Neuronal stem cell (in vitro differentiated cells): ENCODE measurements around the gene PHYKPL.
"Not testable (repeated sequence)": the region's sequence is repeated elsewhere in the genome, so short reads cannot be mapped to it uniquely, and the experiment has no call there.

Experiments used
- DNase-seq: peaks from one replicate; pipeline ENCODE4 v3.0.0-alpha.2; 2013; ENCODE audit warnings: low spot score
- H2AFZ ChIP-seq: one replicate; pipeline ENCODE4 v1.6.1; 2013; ENCODE audit warnings: mild to moderate bottlenecking, low read length, inconsistent platforms
- H2AK5ac ChIP-seq: 2 replicates; pipeline ENCODE4 v1.6.1; 2013; ENCODE audit warnings: low read depth, mild to moderate bottlenecking, inconsistent platforms, low read length, moderate library complexity, mixed read lengths
- H2BK120ac ChIP-seq: 2 replicates; pipeline ENCODE4 v1.6.1; 2013; ENCODE audit warnings: low read depth, mild to moderate bottlenecking, inconsistent platforms, low read length, moderate library complexity, mixed read lengths
- H2BK12ac ChIP-seq: one replicate; pipeline ENCODE4 v1.6.1; 2013; ENCODE audit warnings: low read length, inconsistent platforms
- H2BK15ac ChIP-seq: 2 replicates; pipeline ENCODE4 v1.6.1; 2013; ENCODE audit warnings: mild to moderate bottlenecking, low read length, inconsistent platforms, mixed read lengths
- H2BK5ac ChIP-seq: one replicate; pipeline ENCODE4 v1.6.1; 2013; ENCODE audit warnings: inconsistent platforms, mild to moderate bottlenecking, low read length, moderate library complexity
- H3K14ac ChIP-seq: one replicate; pipeline ENCODE4 v1.6.1; 2013; ENCODE audit warnings: low read length, inconsistent platforms
- H3K18ac ChIP-seq: 2 replicates; pipeline ENCODE4 v1.6.1; 2013; ENCODE audit warnings: low read length, inconsistent platforms
- H3K23ac ChIP-seq: 2 replicates; pipeline ENCODE4 v1.6.1; 2013; ENCODE audit warnings: low read depth, mild to moderate bottlenecking, mixed read lengths, low read length, inconsistent platforms; ENCODE audit not compliant: poor library complexity
- H3K27ac ChIP-seq: replicated peaks from 3 replicates; pipeline ENCODE4 v1.5.1; 2013; ENCODE audit warnings: low read length, inconsistent platforms
- H3K27me3 ChIP-seq, 3 experiments: 2 replicates each; pipeline ENCODE4 v1.6.1; 2013; ENCODE audit warnings: low read length in 3 of 3, mild to moderate bottlenecking in 2 of 3, inconsistent platforms in 1 of 3, low read depth in 1 of 3, mixed read lengths in 1 of 3, moderate library complexity in 1 of 3; ENCODE audit not compliant: control insufficient read depth in 3 of 3, insufficient read depth in 3 of 3
- H3K36me3 ChIP-seq, 2 donors: replicated peaks in 1 of 2; 2 replicates each; pipeline ENCODE4 v1.6.1; 2013; ENCODE audit warnings: low read length in 2 of 2; ENCODE audit not compliant: control insufficient read depth in 2 of 2, insufficient read depth in 2 of 2
- H3K4ac ChIP-seq: 2 replicates; pipeline ENCODE4 v1.6.1; 2013; ENCODE audit warnings: inconsistent platforms, mild to moderate bottlenecking, low read length, moderate library complexity
- H3K4me1 ChIP-seq, 2 donors: 1 replicate in 1 of 2; 2 replicates in 1 of 2; pipeline ENCODE4 v1.6.1; 2013; ENCODE audit warnings: low read length in 2 of 2, low read depth in 1 of 2; ENCODE audit not compliant: control insufficient read depth in 2 of 2, insufficient read depth in 1 of 2
- H3K4me2 ChIP-seq: one replicate; pipeline ENCODE4 v1.6.1; 2013; ENCODE audit warnings: mild to moderate bottlenecking, low read length, inconsistent platforms; ENCODE audit not compliant: insufficient read depth, poor library complexity, severe bottlenecking
- H3K4me3 ChIP-seq, 2 donors: 2 replicates each; pipeline ENCODE4 v1.5.1; 2013; ENCODE audit warnings: low read length in 2 of 2, mild to moderate bottlenecking in 2 of 2, inconsistent platforms in 1 of 2, moderate library complexity in 1 of 2
- H3K79me1 ChIP-seq: one replicate; pipeline ENCODE4 v1.6.1; 2013; ENCODE audit warnings: low read depth, mild to moderate bottlenecking, inconsistent platforms, low read length, moderate library complexity
- H3K9ac ChIP-seq: one replicate; pipeline ENCODE4 v1.6.1; 2013; ENCODE audit warnings: mild to moderate bottlenecking, low read depth, low read length, inconsistent platforms; ENCODE audit not compliant: poor library complexity
- H3K9me3 ChIP-seq, 2 donors: replicated peaks in 1 of 2; 2 replicates each; pipeline versions ENCODE3 to v1.6.1; 2013; ENCODE audit warnings: low read length in 2 of 2, mild to moderate bottlenecking in 2 of 2, inconsistent platforms in 1 of 2, low read depth in 1 of 2, mixed read lengths in 1 of 2, moderate library complexity in 1 of 2; ENCODE audit not compliant: control insufficient read depth in 2 of 2, insufficient read depth in 1 of 2
- H4K8ac ChIP-seq: one replicate; pipeline ENCODE4 v1.6.1; 2013; ENCODE audit warnings: low read depth, mild to moderate bottlenecking, inconsistent platforms, low read length, moderate library complexity
- H4K91ac ChIP-seq: one replicate; pipeline ENCODE4 v1.6.1; 2013; ENCODE audit warnings: low read length, low read depth, mild to moderate bottlenecking, inconsistent platforms; ENCODE audit not compliant: poor library complexity
- WGBS, 2 donors: extraction: QIAGEN DNeasy Blood & Tissue Kit; methylation state at CpG; one replicate each; pipeline ENCODE4 v1.1.7; 2013; ENCODE audit warnings: missing lambda C conversion rate in 2 of 2, mixed read lengths in 1 of 2; ENCODE audit not compliant: insufficient read length in 2 of 2, insufficient replicate concordance in 1 of 2; ENCODE audit errors: extremely low coverage in 2 of 2; 5-methylcytosine and 5-hydroxymethylcytosine counted together

PHYKPL gene

GRCh38 chr5:178239626-178240301 is 7.2 kb upstream of the PHYKPL start:
- H2BK5ac ChIP-seq, DNase-seq, H3K4ac ChIP-seq, H3K4me3 ChIP-seq, H3K4me2 ChIP-seq, H3K36me3 ChIP-seq, H4K91ac ChIP-seq, H3K23ac ChIP-seq, H3K4me1 ChIP-seq, H3K79me1 ChIP-seq, H3K14ac ChIP-seq, H3K18ac ChIP-seq, H3K9ac ChIP-seq, H3K9me3 ChIP-seq, H3K27me3 ChIP-seq, H3K27ac ChIP-seq, H2BK120ac ChIP-seq: not testable (repeated sequence)
- no CpG with 5 or more reads among the region's 16 CpGs for WGBS, 2 donors
- peak overlapping the region; percentile 46 for H2BK12ac ChIP-seq
- peak overlapping the region; percentile 43 for H4K8ac ChIP-seq
- peak overlapping the region; percentile 78 for H2AFZ ChIP-seq
- H2AK5ac ChIP-seq = peak overlapping the region; percentile 77
- H2BK15ac ChIP-seq = peak overlapping the region; percentile 56

GRCh38 chr5:178238711-178239592 is 6.3 kb upstream of the PHYKPL start:
- no peaks in the 10 kb centered on the region for H3K79me1 ChIP-seq
- H3K18ac ChIP-seq = peak overlapping the region; percentile 73
- no peak overlapping the region for H3K23ac ChIP-seq
- no peak for DNase-seq
- WGBS, 2 donors = no CpG with 5 or more reads among the region's 17 CpGs
- no peaks in the 10 kb centered on the region for H3K9me3 ChIP-seq
- H2AFZ ChIP-seq = peak overlapping the region; percentile 62
- H2BK12ac ChIP-seq = no peak overlapping the region
- H3K9ac ChIP-seq = peak overlapping the region; percentile 72
- H3K27me3 ChIP-seq = no peaks in the 10 kb centered on the region
- peak overlapping the region; percentile 71 for H2AK5ac ChIP-seq
- peak overlapping the region; percentile 43 for H4K91ac ChIP-seq
- H3K4me1 ChIP-seq = peaks cover 4 to 10% of the 10 kb centered on the region in 2 donors
- H3K4ac ChIP-seq = no peak overlapping the region
- no peaks in the 10 kb centered on the region for H3K36me3 ChIP-seq
- no peak overlapping the region for H3K27ac ChIP-seq
- peak overlapping the region in 1 of 2 donors; percentile 16 for H3K4me3 ChIP-seq
- H2BK5ac ChIP-seq = peak overlapping the region; percentile 26
- H2BK15ac ChIP-seq = no peak overlapping the region
- H3K14ac ChIP-seq = peak overlapping the region; percentile 47
- peak overlapping the region; percentile 72 for H4K8ac ChIP-seq
- H2BK120ac ChIP-seq = no peak overlapping the region
- H3K4me2 ChIP-seq = no peak overlapping the region

- H3K79me1 ChIP-seq = no peaks in the 10 kb centered on the region
- no peak overlapping the region for H3K4me3 ChIP-seq
- no peak overlapping the region for H2BK5ac ChIP-seq
- no peak overlapping the region for H2BK120ac ChIP-seq
- no peak overlapping the region for H4K91ac ChIP-seq
- H3K27me3 ChIP-seq = no peaks in the 10 kb centered on the region
- H2AK5ac ChIP-seq = peak overlapping the region; percentile 66
- H3K4me1 ChIP-seq = peaks cover 4 to 10% of the 10 kb centered on the region in 2 donors
- no peak overlapping the region for H3K23ac ChIP-seq
- no CpG with 5 or more reads among the region's 6 CpGs for WGBS, 2 donors
- peak overlapping the region; percentile 33 for H3K18ac ChIP-seq
- H3K14ac ChIP-seq = no peak overlapping the region
- H3K27ac ChIP-seq = no peak overlapping the region
- no peaks in the 10 kb centered on the region for H3K36me3 ChIP-seq
- H2BK12ac ChIP-seq = peak overlapping the region; percentile 42
- H3K9me3 ChIP-seq = no peaks in the 10 kb centered on the region
- H2BK15ac ChIP-seq = no peak overlapping the region
- no peak overlapping the region for H2AFZ ChIP-seq
- no peak overlapping the region for H3K4me2 ChIP-seq
- DNase-seq = no peak
- no peak overlapping the region for H4K8ac ChIP-seq
- H3K4ac ChIP-seq = no peak overlapping the region
- no peak overlapping the region for H3K9ac ChIP-seq
These were observed 5.7 kb upstream of the PHYKPL start for GRCh38 chr5:178238313-178238635.
